Adipose tissue (tissue), 3 donors: ENCODE data around the gene SERTAD4. TPM values are rescaled to one million over a fixed set of nuclear protein-coding genes. Genes with fewer than 3 reads are reported as not detected.
"Not testable (repeated sequence)": the region's sequence is repeated elsewhere in the genome, so short reads cannot be mapped to it uniquely, and the experiment has no call there.

Experiments used
- H3K27ac ChIP-seq: one replicate; pipeline ENCODE4 v1.5.1; 2013; ENCODE audit warnings: low read depth, low read length
- WGBS, 3 donors: extraction: QIAGEN DNeasy Blood & Tissue Kit; methylation state at CpG; one replicate each; pipeline ENCODE4 v1.1.7; 2013; 5-methylcytosine and 5-hydroxymethylcytosine counted together
- polyA plus RNA-seq, 3 donors: library from polyadenylated mRNA; stranded (reverse); fragments of 200-250 nt; gene quantifications; one replicate each; pipeline ENCODE4 v1.2.3, GENCODE V29; 2013
- donor health status: healthy with polysubstance abuse.
- donor health status: Bipolar disorder and iron deficiency.
- donor health status: healthy.

Gene SERTAD4
- 1 to 10 TPM in 1 of 3 donors, under 1 TPM in 2; 0.12 to 1.3 (median 0.67) TPM for polyA plus RNA-seq

DNA sequence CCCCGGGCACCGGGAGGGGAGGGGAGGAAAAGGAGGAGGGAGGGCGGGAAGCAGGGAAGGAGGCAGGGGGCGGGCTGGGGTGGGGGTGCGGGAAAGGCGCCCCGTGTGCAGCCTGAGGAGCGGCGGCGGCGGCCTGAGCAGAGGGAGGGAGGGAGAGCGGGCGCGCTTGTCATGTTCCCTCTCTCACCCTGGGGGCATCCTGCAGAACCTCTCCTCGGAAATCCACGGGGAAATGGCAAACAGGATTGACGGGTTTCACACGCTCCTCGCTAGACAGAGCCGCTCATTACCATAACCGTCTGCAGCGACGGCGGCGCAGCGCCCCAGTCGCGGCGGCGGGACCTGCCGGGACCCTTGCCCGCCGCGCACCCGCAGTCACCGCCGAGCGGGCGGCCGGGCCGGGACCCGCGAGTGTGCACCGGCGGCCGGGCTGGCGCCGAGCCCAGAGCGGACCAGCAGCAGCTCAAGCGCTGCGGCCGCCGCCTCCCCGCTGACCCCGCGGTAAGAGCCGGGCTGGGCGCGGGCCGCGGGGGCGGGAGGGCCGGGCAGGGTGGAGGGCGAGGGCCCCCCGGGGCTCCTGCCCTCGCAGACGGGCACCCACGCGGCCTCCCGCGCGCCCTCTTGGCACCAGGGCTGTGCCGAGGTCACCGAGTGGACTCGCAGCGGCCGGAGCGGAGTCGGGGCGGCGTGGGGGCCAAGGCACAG, at the start of gene SERTAD4:
Gene SERTAD4, plus strand, starts transcription at position 286 of the 705 bp plus-strand sequence. CDS start 5,165 bp downstream, outside the sequence.
- 1% methylated on average over 33 to 79 of the region's 81 CpGs for WGBS, 3 donors
- H3K27ac ChIP-seq: no peak within 1 kb of the TSS

DNA sequence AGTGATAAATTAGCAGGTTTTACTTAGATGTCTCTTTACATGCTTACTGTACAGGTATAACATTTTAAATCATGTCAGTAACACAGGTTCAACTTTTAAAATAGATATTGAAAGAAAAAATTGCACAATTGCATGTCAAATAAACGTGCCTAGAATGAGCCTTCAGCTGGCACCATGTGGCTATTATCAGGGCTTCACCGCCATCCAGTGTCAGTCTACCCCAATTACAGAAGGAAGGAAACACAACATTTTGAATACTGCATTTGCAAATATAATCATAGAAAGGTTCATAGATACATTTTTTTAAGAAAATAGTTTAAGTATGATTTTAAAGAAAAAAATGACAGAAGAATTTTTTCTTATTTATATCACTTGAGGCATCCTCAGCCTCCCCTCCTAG, 47.5 kb upstream of the SERTAD4 start:
- WGBS, 3 donors: 56 to 62% (median 61%) methylated on average over 2 of the region's 2 CpGs
- H3K27ac ChIP-seq: no peak overlapping the region

DNA sequence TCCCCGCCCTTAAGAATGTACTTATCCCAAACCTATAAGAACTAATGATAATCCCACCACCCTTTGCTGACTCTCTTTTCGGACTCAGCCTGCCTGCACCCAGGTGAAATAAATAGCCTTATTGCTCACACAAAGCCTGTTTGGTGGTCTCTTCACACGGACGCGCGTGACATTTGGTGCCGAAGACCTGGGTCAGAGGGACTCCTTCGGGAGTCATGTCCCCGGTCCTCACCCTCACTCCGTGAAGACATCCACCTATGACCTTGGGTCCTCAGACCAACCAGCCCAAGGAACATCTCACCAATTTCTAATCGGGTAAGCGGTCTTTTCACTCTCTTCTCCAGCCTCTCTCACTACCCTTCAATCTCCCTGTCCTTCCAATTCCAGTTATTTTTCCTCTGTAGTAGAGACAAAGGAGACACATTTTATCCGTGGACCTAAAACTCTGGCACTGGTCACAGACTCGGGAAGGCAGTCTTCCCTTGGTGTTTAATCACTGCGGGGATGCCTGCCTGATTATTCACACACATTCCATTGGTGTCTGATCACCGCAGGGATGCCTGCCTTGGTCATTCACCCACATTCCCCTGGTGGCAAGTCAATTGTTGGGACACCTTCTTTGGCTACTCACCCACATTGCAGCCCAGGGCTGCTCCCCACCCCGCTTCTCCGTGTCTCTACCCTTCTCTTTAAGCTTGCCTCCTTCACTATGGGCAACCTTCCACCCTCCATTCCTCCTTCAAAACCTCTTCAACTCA, 44.6 kb upstream of the SERTAD4 start:
- WGBS, 3 donors: 83 to 93% (median 91%) methylated on average over 18 of the region's 18 CpGs

DNA sequence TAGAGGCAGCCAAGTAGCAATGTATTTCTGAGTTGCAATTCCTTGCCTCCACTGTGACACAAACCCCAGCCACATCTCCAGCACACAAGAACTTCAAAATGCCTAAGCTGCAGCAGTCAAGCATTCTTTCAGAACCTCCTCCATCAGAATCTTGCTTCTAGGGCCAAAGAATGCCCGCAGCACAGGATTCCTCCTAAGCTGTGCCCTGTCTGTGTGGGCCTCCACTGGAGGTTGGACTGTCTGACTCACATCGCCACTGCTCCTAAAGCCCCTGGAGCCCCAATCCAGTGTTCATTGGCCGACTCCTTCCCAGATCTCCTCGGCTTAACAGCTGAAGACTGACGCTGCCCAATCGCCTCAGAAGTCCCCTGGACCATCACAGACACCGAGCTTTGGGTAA, 43.2 kb upstream of the SERTAD4 start:
- WGBS, 3 donors: 84 to 89% (median 87%) methylated on average over 7 of the region's 7 CpGs

More for the DNA sequence above, 44.6 kb upstream of the SERTAD4 start:
- not testable (repeated sequence) for H3K27ac ChIP-seq

DNA sequence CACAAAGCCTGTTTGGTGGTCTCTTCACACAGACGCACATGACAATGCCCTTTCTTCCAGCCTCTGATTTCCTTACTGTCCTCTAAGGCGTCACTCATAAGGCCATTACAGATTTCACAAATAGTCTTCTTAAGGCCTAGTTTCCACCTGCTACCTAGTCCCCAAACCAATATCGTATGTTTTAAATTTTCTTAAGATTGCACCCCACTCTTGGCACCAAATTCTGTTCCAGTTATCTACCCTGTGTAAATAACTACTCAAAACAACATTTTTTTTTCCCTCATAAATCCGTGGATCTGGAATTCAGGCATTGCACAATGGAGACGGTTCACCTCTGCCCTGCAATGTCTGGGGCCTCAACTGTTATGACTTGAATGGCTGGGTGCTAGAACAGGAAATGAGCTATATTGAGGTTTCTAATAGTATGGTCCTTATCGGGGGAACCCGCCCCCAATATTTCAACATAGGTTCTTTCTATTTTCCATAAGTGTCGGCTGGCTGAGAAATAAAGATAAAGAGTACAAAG, 36.9 kb upstream of the SERTAD4 start:
- WGBS, 3 donors: 84 to 89% (median 88%) methylated on average over 8 of the region's 8 CpGs

More for the DNA sequence above, 43.2 kb upstream of the SERTAD4 start:
- no peak overlapping the region for H3K27ac ChIP-seq

DNA sequence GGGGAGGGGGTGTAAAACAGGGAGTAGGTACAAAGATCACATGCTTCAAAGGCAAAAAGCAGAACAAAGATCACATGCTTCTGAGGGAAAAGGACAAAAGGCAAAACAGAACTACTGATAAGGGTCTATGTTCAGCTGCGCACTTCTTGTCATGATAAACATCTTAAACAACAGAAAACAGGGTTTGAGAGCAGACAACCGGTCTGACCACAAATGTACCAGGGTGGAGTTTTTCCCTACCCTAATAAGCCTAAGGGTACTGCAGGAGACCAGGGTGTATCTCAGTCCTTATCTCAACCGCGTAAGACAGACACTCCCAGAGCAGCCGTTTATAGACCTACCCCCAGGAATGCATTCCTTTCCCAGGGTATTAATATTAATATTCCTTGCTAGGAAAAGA, 36.3 kb upstream of the SERTAD4 start:
- not testable (repeated sequence) for H3K27ac ChIP-seq
- WGBS, 3 donors: 80 to 89% (median 84%) methylated on average over 5 of the region's 5 CpGs

More for the DNA sequence above, 36.9 kb upstream of the SERTAD4 start:
- no peak overlapping the region for H3K27ac ChIP-seq

DNA sequence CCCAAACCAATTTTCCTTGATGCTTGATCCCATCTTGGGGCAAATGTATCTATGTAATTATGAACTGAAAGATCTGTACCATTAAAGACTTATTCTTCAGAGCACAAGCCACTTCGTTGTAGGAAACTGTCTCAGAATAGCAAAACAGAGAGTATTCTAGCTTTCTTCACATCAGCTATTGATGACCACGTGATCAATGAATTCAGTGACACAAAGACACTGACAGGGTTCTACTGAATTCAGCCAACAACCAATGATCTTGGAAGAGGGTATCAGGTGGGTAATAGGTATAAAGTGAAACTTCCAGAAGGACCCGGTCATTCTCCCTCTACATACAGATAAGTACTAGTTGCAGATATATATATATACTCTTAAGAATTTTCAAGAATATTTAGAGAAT, 33.8 kb upstream of the SERTAD4 start:
- WGBS, 3 donors: 72 to 78% (median 73%) methylated on average over 3 of the region's 3 CpGs

DNA sequence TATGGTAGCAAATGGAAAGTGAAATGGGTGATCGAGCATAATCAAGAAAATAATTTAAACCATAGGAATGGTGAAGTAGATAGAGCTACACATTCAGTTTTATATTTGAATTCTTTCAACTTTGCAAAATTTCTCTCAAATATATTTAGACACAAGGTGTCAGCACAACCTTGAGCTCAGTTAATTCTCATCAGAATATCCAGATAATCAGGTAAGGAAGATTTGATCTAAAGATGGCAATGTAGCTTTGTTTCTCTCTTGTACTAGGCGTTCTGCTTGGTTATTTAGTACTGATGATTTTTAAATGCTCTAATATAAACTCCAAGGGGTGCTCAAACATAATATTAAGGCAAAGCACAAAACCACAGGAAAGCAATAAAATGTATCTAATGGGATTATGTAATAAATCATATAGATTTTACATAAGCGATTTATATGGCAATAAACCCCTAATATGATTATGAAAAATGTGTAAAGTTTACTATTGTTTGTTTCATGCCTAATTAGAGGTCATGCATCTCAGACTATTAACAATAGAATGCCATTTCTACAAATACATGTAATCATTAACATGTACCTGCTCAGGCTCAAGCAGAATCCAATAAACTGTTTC, 32.4 kb upstream of the SERTAD4 start:
- WGBS, 3 donors: 50 to 61% (median 57%) methylated on average over 3 of the region's 3 CpGs
- no peak overlapping the region for H3K27ac ChIP-seq

More for the DNA sequence above, 33.8 kb upstream of the SERTAD4 start:
- no peak overlapping the region for H3K27ac ChIP-seq

DNA sequence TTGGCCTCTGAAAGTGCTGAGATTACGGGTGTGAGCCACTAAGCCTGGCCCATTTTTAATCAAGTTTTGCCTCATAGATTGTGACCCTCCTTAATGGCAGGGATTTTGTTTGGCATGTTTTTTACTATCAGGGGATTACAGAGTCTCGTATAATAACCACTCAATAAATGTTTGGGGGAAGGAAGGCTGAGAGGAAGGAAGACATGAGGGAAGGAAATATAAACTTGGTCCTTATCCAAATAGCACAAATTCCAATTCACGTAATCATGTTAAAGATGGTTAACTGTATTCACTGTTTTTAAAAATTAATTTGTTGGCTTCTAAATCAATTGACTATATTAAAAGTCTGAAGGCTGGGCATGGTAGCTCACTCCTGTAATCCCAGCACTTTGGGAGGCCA, 30.9 kb upstream of the SERTAD4 start:
- 41 to 62% (median 48%) methylated on average over 3 of the region's 3 CpGs for WGBS, 3 donors

DNA sequence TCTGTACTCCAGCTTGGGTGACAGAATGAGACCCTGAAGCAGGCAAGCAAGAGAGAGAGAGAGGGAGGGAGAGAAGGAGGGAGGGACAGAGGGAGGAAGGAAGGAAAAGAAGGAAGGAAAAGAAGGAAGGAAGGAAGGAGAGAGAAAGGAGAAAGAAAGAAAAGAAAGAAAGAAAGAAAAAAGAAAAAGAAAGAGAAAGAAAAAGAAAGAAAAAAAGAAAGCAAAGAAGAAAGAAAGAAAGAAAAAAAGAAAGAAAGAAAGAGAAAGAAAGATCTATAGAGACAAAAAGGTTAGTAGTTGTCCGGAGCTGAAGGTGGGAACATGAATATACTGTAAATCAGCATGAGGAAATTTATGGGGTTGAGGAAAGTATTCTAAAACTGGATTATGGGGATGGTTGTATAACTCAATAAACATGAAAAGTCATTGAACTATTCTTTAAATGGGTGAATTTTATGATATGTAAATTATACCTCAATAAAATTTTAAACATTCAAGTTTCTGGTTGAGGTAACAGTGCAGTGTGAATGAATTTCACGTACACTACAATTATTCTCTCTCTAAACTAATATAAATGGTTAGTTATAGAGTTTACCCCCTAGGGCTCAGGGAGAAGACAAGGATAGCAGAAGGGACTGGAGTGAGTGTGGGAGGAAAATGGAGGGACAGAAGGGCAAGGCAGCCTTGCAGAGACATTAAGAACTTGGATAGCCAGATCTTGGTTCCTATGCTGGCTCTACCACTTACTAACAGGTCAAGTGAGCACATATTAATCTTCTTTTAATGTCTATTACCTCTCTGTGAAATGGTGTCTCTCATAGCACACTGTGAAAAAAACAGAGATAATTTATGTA, 24.8 kb upstream of the SERTAD4 start:
- WGBS, 3 donors: 80 to 93% (median 92%) methylated on average over 2 of the region's 2 CpGs
- no peak overlapping the region for H3K27ac ChIP-seq

More for the DNA sequence above, 30.9 kb upstream of the SERTAD4 start:
- no peak overlapping the region for H3K27ac ChIP-seq

DNA sequence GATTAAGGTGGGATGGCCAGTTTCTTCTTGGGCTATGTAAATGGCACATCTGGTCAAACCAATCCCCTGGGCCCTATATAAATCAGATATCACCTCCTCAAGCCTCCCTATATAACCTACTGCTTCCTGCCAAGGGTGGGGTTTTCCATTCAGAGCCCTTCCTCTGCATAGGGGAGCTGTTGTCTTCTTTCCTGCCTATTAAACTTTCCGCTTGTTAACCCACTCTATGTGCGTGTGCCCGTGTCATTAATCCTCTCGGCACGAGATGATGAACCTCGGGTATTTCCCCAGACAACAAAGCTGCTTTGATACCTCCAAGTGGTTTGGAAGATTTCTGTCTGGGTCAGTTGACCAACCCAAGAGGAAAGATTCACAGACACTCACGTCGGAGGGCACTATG, 19.3 kb upstream of the SERTAD4 start:
- WGBS, 3 donors: 73 to 80% (median 75%) methylated on average over 8 of the region's 8 CpGs
- no peak overlapping the region for H3K27ac ChIP-seq

DNA sequence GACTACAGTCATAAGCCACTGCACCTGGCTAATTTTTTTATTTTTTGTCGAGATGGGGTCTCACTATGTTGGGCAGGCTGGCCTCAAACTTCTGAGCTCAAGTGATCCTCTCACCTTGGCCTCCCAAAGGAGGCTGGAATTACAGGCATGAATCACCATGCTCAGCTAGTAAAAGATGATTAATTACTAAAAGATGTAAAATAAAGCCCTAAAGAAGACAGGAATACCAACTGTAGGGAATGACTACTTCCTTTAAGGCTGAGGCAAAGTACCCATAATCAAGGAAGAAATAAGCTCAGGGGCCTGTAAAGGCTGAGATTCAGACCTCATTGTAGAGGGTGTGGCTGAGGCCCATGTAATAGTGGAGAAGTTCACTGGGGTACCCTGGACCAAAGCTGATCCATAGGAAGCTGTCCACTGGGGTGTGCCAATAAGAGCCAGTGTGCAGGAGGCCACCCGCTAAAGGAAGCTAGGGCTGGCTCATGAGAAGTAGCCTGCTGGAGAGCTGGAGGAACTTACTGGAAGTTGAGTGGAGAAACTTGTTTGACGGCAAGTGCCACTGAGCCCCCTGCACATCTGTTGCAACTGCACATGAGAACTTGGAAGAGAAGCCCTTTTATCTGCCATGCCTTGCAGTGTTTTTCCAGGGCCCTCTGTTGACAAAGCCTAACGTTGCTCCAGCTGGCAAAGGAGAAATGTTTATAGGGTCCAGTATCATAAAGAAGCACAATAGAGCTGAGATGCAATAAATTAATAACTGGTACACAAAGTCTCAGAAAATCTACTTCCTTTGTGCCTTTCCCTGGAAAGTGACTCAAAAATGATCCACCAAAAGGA, 17.8 kb upstream of the SERTAD4 start:
- WGBS, 3 donors: 66 to 85% (median 80%) methylated on average over 4 of the region's 4 CpGs

DNA sequence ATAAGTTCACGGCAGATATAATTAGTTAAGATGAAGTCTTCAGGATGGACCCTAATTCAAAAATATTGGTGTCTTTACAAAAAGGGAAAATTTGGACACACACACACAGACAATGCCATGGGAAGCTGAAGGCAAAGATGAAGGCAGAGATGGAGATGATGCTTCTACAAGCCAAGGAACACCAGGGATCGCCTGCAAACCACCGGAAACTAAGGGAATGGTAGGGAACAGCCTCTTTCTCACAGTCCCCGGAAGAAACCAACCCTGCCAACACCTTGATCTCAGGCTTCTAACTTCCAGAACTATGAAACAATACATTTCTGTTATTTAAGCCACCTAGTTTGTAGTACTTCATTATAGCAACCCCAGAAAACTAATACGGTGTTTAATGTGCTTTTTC, 15.1 kb upstream of the SERTAD4 start:
- WGBS, 3 donors: 87 to 91% (median 88%) methylated on average over 5 of the region's 5 CpGs
- no peak overlapping the region for H3K27ac ChIP-seq

More for the DNA sequence above, 17.8 kb upstream of the SERTAD4 start:
- no peak overlapping the region for H3K27ac ChIP-seq

DNA sequence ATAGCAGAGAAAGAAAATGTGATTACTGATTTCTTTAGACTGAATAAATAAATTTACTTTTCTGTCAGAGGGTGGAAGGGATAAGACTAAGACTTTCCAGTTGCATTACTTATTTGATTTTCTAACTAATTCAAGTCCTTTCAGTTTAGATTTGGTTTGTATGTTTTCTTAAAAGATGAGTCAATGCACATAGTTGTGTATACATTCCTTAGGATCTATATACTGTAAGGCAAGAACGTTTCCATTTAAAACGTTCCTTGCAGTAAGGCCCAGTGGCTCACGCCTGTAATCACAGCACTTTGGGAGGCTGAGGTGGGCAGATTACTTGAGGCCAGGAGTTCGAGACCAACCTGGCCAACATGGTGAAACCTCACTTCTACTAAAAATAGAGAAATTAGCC, 14.5 kb upstream of the SERTAD4 start:
- H3K27ac ChIP-seq: no peak overlapping the region
- WGBS, 3 donors: 70 to 80% (median 78%) methylated on average over 4 of the region's 4 CpGs

DNA sequence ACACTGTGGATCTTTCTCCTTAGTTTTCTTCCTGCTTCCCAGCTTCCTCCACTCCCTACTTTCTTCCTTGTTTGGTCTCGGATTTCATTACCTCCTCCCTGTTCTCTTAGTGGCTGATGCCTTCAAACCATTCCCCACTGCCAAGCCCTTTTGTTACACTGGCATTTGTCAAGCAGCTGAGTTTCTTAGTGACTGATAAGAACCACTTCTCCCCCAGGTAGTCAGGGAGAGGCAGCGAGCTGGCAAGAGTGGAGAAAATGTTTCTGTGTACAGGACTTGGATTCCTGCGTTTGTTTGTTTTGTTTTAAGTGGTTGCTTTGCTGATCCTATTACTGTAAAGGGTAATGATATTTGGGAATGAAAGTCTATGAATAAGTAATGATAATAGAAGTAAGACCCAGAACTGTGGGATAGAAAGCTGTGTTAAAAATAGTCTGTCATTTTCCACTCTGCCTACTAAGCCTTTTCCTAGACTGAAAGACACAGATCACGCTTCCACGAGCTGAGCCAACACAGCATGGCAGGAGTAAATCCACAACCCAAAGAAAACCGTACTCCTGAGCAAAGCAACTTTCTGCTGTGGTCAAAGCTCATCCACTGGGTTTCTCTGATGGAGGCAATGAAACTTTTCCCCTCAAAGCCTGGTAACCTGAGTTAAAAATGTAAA, 10.1 kb upstream of the SERTAD4 start:
- H3K27ac ChIP-seq: no peak overlapping the region

DNA sequence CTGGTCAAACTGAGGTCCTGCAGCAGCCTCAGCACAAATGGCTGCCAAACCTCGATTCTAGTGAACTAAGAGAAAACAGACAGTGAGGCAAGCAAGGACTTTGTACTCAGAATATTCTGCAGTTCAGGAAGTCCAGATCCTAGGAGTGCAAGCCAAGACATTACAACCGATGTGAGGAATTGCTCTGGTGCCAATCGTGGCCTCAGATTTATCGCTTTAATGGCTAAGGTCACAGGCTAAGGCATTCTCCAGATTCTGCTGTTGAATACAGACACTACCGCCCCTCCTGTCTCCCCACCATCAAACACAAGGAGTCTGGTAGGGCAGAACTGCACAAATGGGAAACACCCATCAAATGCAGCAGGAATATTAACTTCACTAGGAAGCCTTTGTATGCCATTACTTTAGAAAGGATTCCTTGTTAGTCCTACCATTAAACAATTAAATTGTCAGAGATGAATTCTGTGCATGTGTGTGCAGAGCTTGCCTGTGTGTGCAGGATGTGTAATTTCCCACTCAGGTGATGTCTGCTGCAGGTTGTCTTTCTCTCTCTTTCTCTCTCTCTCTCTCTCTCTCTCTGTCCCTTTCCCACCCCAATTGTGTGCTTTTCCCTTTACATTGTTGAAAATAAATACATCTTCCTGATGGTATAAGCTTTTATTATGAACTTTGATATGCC, 9.2 kb upstream of the SERTAD4 start:
- no peak overlapping the region for H3K27ac ChIP-seq
- WGBS, 3 donors: 37 to 55% (median 42%) methylated on average over 5 of the region's 5 CpGs

More for the DNA sequence above, 10.1 kb upstream of the SERTAD4 start:
- WGBS, 3 donors: 26 to 49% (median 46%) methylated on average over 6 of the region's 6 CpGs
